SK-N-SH (cell line): ENCODE measurements around the gene TICAM1. TPM values are rescaled to one million over a fixed set of nuclear protein-coding genes. Genes with fewer than 3 reads are reported as not detected.
"Not testable (repeated sequence)": the region's sequence is repeated elsewhere in the genome, so short reads cannot be mapped to it uniquely, and the experiment has no call there.

ENCODE experiments used
- CTCF ChIA-PET: fragments of 300-600, 350-600 bp; formaldehyde crosslinking; extraction: SDS; loops from one replicate; lab custom pipeline; 2021; lab: Yijun Ruan, JAX
- POLR2A ChIA-PET: fragments of 350-600 bp; sonication (Branson Sonifier 250); formaldehyde crosslinking; extraction: SDS; loops from one replicate; lab custom pipeline; 2020; ENCODE audit warnings: antibody characterized with exemption, inconsistent platforms; lab: Yijun Ruan, JAX
- DNase-seq: peaks from one replicate; pipeline ENCODE4 v3.0.0; 2012
- H2AFZ ChIP-seq: fragments of 200-600 bp; sonication (generic); 2 replicates; pipeline ENCODE4 v1.8.1; 2016; ENCODE audit warnings: antibody characterized with exemption, mild to moderate bottlenecking, low read depth
- H3F3A ChIP-seq: fragments of 200-600 bp; sonication (generic); replicated peaks from 2 replicates; pipeline ENCODE3; 2016; ENCODE audit warnings: antibody characterized with exemption, mild to moderate bottlenecking; ENCODE audit not compliant: insufficient read depth
- H3K27ac ChIP-seq, 2 experiments: fragments of 200-500 bp in 1 of 2; fragments of 200-600 bp in 1 of 2; sonication (Bioruptor generic) in 1 of 2; sonication (generic), shearing (Covaris generic) in 1 of 2; 2 replicates each; pipeline versions ENCODE4 v1.5.1 to v1.6.1; 2014 to 2016; ENCODE audit warnings: low read depth in 2 of 2, inconsistent platforms in 1 of 2, low read length in 1 of 2, mild to moderate bottlenecking in 1 of 2, mixed read lengths in 1 of 2
- H3K27me3 ChIP-seq: fragments of 200-600 bp; sonication (generic), shearing (Covaris generic); 2 replicates; pipeline ENCODE4 v1.6.1; 2016; ENCODE audit warnings: mixed run types; ENCODE audit not compliant: insufficient read depth
- H3K36me3 ChIP-seq, 2 experiments: fragments of 200-500 bp in 1 of 2; fragments of 200-600 bp in 1 of 2; sonication (Bioruptor generic) in 1 of 2; sonication (generic) in 1 of 2; replicated peaks in 1 of 2; 2 replicates each; pipeline versions ENCODE3 to v1.5.1; 2014 to 2016; ENCODE audit warnings: low read length in 1 of 2, mild to moderate bottlenecking in 1 of 2; ENCODE audit not compliant: insufficient read depth in 2 of 2, control insufficient read depth in 1 of 2
- H3K4me1 ChIP-seq, 2 experiments: fragments of 200-500 bp in 1 of 2; fragments of 200-600 bp in 1 of 2; sonication (Bioruptor generic) in 1 of 2; sonication (generic), shearing (Covaris generic) in 1 of 2; 2 replicates each; pipeline versions ENCODE4 v1.5.1 to v1.6.1; 2014 to 2016; ENCODE audit warnings: low read depth in 1 of 2, low read length in 1 of 2, mixed run types in 1 of 2; ENCODE audit not compliant: insufficient read depth in 2 of 2, control insufficient read depth in 1 of 2
- H3K4me2 ChIP-seq: fragments of 200-600 bp; sonication (generic), shearing (Covaris generic); 2 replicates; pipeline ENCODE4 v1.6.1; 2017; ENCODE audit warnings: mixed run types
- H3K4me3 ChIP-seq, 2 experiments: fragments of 200-500 bp in 1 of 2; fragments of 200-600 bp in 1 of 2; sonication (Bioruptor generic) in 1 of 2; sonication (generic), shearing (Covaris generic) in 1 of 2; 2 replicates each; pipeline versions ENCODE4 v1.5.1 to v1.8.1; 2014 to 2016; ENCODE audit warnings: low read depth in 2 of 2, inconsistent platforms in 1 of 2, low read length in 1 of 2, mild to moderate bottlenecking in 1 of 2, mixed read lengths in 1 of 2, moderate library complexity in 1 of 2
- H3K79me2 ChIP-seq: fragments of 200-600 bp; sonication (generic); 2 replicates; pipeline ENCODE4 v1.8.1; 2017; ENCODE audit warnings: mild to moderate bottlenecking; ENCODE audit not compliant: insufficient read depth
- H3K9ac ChIP-seq: fragments of 200-600 bp; sonication (generic); 2 replicates; pipeline ENCODE4 v1.6.1; 2017; ENCODE audit warnings: mixed run types
- H3K9me2 ChIP-seq: fragments of 200-600 bp; sonication (generic); 2 replicates; pipeline ENCODE4 v1.6.1; 2017; ENCODE audit warnings: mixed run types
- H3K9me3 ChIP-seq: fragments of 200-600 bp; sonication (generic); 2 replicates; pipeline ENCODE4 v1.6.1; 2017; ENCODE audit warnings: mixed run types, mild to moderate bottlenecking, moderate library complexity
- H4K20me1 ChIP-seq: fragments of 200-600 bp; sonication (generic); 2 replicates; pipeline ENCODE4 v1.6.1; 2017; ENCODE audit warnings: mild to moderate bottlenecking, mixed run types; ENCODE audit not compliant: insufficient read depth
- CHD2 ChIP-seq: fragments of 150-350 bp; IDR thresholded peaks from 2 replicates; pipeline ENCODE4 v1.6.1; 2018; ENCODE audit warnings: low read length; ENCODE audit not compliant: partially characterized antibody
- FOSL2 ChIP-seq: IDR thresholded peaks from 2 replicates; pipeline ENCODE4 v1.4.0; 2012; ENCODE audit warnings: low read depth, mild to moderate bottlenecking, moderate library complexity, borderline replicate concordance
- MEF2A ChIP-seq: IDR thresholded peaks from 2 replicates; pipeline ENCODE4 v1.4.0; 2012; ENCODE audit warnings: low read depth, borderline replicate concordance
- RFX5 ChIP-seq: IDR thresholded peaks from 2 replicates; pipeline ENCODE4 v1.6.1; 2012; ENCODE audit warnings: mild to moderate bottlenecking, improper control_type of control experiment, low read length
- TAF1 ChIP-seq: IDR thresholded peaks from 2 replicates; pipeline ENCODE4 v1.6.1; 2012; ENCODE audit warnings: low read depth, mild to moderate bottlenecking, low read length, moderate library complexity, borderline replicate concordance
- TCF12 ChIP-seq: IDR thresholded peaks from 2 replicates; pipeline ENCODE4 v1.4.0; 2012
- WGBS: methylation state at CpG from one replicate; pipeline ENCODE4 v1.1.6; 2017; ENCODE audit warnings: low lambda C conversion rate; 5-methylcytosine and 5-hydroxymethylcytosine counted together
- polyA plus RNA-seq, 3 experiments: library from polyadenylated mRNA; depleted of rRNA; stranded (reverse); fragments of >200 nt; gene quantifications; 2 replicates each; pipeline ENCODE4 v1.2.3, GENCODE V29; 2012
- TF ChIP-seq, protein P1 (sequence below): IDR thresholded peaks from 2 replicates; pipeline ENCODE4; 2012
- TF ChIP-seq, protein P2 (sequence below): IDR thresholded peaks from 2 replicates; pipeline ENCODE4 v1.6.1; 2012; ENCODE audit warnings: mild to moderate bottlenecking, low read depth, low read length, moderate library complexity

Gene TICAM1
- polyA plus RNA-seq, 1 of the 3 experiments (the other 2 are of a cell fraction) = 2.7 TPM

DNA sequence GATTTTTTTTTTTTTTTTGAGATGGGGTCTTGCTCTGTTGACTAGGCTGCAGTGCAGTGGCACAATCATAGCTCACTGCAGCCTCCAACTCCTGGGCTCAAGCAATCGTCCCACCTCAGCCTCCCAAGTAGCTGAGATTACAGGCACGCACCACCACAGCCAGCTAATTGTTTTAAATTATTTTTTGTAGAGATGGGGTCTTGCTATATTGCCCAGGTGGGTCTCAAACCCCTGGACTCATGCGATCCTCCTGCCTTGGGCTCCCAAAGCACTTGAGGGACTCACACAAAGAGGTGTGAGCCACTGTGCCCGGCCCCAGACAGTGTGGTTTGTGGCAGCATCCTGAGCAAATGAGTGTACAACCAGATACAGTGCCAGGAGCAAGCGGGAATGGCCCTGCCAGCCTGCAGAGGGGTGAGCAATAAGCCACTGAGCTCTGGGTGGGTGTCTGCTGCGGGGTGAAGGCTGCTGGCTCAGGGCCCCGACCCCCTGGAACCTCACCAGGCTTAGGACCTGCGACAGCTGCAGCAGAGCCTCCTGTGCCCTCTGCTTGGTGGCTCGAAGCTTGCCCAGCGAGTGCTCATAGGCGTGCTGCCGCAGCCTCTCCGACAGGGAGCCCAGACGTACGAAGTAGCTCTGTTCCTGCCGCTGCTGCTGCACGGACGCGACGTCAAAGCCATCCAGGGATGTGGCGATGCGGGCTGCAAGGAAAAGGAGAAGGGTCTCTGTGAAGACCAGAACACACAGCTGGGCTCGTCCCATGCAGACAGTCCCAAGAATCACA is 15.9 kb upstream of the TICAM1 start (continued):
- TF ChIP-seq MEF2A = no peak
- TF ChIP-seq, protein P1, sequence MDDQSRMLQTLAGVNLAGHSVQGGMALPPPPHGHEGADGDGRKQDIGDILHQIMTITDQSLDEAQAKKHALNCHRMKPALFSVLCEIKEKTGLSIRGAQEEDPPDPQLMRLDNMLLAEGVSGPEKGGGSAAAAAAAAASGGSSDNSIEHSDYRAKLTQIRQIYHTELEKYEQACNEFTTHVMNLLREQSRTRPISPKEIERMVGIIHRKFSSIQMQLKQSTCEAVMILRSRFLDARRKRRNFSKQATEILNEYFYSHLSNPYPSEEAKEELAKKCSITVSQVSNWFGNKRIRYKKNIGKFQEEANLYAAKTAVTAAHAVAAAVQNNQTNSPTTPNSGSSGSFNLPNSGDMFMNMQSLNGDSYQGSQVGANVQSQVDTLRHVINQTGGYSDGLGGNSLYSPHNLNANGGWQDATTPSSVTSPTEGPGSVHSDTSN = no peak

GRCh38 chr19:4845975-4846374 is 14.5 kb upstream of the TICAM1 start:
- H2AFZ ChIP-seq, H3K27ac ChIP-seq, POLR2A ChIA-PET, H3K27me3 ChIP-seq, H3K4me2 ChIP-seq, H3F3A ChIP-seq, H3K9me3 ChIP-seq, H4K20me1 ChIP-seq, H3K9me2 ChIP-seq, H3K9ac ChIP-seq, H3K4me3 ChIP-seq, DNase-seq, H3K4me1 ChIP-seq: not testable (repeated sequence)
- Histone ChIP-seq H3K79me2 (peaks cover 12% of the 10 kb centered on the region; the same call in 1 of the 2 replicates), H3K36me3 (peaks cover 15 to 55% of the 10 kb centered on the region in 2 experiments)
- WGBS = 98% methylated on average over 8 of the region's 9 CpGs
- CTCF ChIA-PET = interaction anchor here (17.9 kb wide), 1 partner anchor 36 kb away, joined by 409 read pairs; no protein-coding TSS in a partner anchor

- Histone ChIP-seq H3K27me3 (no peaks in the 10 kb centered on the region), H3K9ac (no peak overlapping the region), H2AFZ (no peak overlapping the region), H3K4me1 (no peaks in the 10 kb centered on the region), H3K9me3 (no peaks in the 10 kb centered on the region), H3K79me2 (peaks cover 9% of the 10 kb centered on the region; the same call in 1 of the 2 replicates), H3K4me3 (no peak overlapping the region), H3K27ac (no peak overlapping the region), H3K9me2 (no peaks in the 10 kb centered on the region), H3F3A (peaks cover 5% of the 10 kb centered on the region), H3K4me2 (no peak overlapping the region), H3K36me3 (peaks cover 15 to 59% of the 10 kb centered on the region in 2 experiments), H4K20me1 (no peaks in the 10 kb centered on the region)
- 95% methylated on average over 10 of the region's 10 CpGs for WGBS
- CTCF ChIA-PET = interaction anchor here (1.2 to 17.9 kb wide), 2 partner anchors 15 to 35 kb away, joined by 3 to 409 read pairs; no protein-coding TSS in a partner anchor
- POLR2A ChIA-PET = no interaction called here
- TF ChIP-seq RFX5 (no peak), CHD2 (no peak), TAF1 (no peak), TCF12 (no peak), FOSL2 (no peak)
- TF ChIP-seq, protein P2, sequence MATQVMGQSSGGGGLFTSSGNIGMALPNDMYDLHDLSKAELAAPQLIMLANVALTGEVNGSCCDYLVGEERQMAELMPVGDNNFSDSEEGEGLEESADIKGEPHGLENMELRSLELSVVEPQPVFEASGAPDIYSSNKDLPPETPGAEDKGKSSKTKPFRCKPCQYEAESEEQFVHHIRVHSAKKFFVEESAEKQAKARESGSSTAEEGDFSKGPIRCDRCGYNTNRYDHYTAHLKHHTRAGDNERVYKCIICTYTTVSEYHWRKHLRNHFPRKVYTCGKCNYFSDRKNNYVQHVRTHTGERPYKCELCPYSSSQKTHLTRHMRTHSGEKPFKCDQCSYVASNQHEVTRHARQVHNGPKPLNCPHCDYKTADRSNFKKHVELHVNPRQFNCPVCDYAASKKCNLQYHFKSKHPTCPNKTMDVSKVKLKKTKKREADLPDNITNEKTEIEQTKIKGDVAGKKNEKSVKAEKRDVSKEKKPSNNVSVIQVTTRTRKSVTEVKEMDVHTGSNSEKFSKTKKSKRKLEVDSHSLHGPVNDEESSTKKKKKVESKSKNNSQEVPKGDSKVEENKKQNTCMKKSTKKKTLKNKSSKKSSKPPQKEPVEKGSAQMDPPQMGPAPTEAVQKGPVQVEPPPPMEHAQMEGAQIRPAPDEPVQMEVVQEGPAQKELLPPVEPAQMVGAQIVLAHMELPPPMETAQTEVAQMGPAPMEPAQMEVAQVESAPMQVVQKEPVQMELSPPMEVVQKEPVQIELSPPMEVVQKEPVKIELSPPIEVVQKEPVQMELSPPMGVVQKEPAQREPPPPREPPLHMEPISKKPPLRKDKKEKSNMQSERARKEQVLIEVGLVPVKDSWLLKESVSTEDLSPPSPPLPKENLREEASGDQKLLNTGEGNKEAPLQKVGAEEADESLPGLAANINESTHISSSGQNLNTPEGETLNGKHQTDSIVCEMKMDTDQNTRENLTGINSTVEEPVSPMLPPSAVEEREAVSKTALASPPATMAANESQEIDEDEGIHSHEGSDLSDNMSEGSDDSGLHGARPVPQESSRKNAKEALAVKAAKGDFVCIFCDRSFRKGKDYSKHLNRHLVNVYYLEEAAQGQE = no peak
- no peak for DNase-seq
Measured at GRCh38 chr19:4844348-4845179, 13.1 kb upstream of the TICAM1 start.
